HCT116 (cell line): ENCODE measurements around the gene ZNF302. TPM values are rescaled to one million over a fixed set of nuclear protein-coding genes. Genes with fewer than 3 reads are reported as not detected.

Experiments
- ATAC-seq: fragments of 200-7000 bp; cut with Tn5 transposase; 2 replicates; pipeline ENCODE4 v1.9.1; 2020; ENCODE audit warnings: mild to moderate bottlenecking, moderate library complexity
- BruUV-seq: library from RNA; stranded (reverse); fragments of 400-500 nt; replicated peaks from 2 replicates; lab custom pipeline; 2021; lab: Mats Ljungman, UMichigan
- CTCF ChIA-PET: fragments of 300-600 bp; sonication (Branson Sonifier 250); formaldehyde crosslinking; loops from one replicate; lab custom pipeline; 2021; ENCODE audit warnings: antibody characterized with exemption; lab: Charles Lee
- POLR2A ChIA-PET: fragments of 300-600, 350-600 bp; sonication (Branson Sonifier 250); formaldehyde crosslinking; loops from one replicate; lab custom pipeline; 2021; ENCODE audit warnings: antibody characterized with exemption; lab: Charles Lee
- RAD21 ChIA-PET, 2 experiments: fragments of 300-600 bp; sonication (Branson Sonifier 250); formaldehyde crosslinking; loops; one replicate each; lab custom pipeline; 2023; ENCODE audit warnings: low total read pairs in 2 of 2; ENCODE audit not compliant: uncharacterized antibody in 2 of 2, unreplicated experiment in 2 of 2, low non-redundant PET in 1 of 2; lab: Charles Lee
- DNase-seq: peaks from one replicate; pipeline ENCODE4 v3.0.0-alpha.2; 2010; ENCODE audit warnings: low read depth, low spot score
- H2AFZ ChIP-seq: fragments of 200-600 bp; shearing (Covaris generic), sonication (generic); 2 replicates; pipeline ENCODE4 v1.6.1; 2017; ENCODE audit warnings: low read depth, mixed run types, mixed read lengths, antibody characterized with exemption, low read length; ENCODE audit not compliant: poor library complexity, severe bottlenecking
- H3K27ac ChIP-seq: 2 replicates; pipeline ENCODE4 v1.5.1; 2012; ENCODE audit warnings: low read depth, low read length
- H3K27me3 ChIP-seq: fragments of 200-600 bp; sonication (generic); 2 replicates; pipeline ENCODE4 v1.6.1; 2016; ENCODE audit warnings: mixed run types, low read length, mixed read lengths; ENCODE audit not compliant: insufficient read depth
- H3K36me3 ChIP-seq, 2 experiments: fragments of 200-500 bp in 1 of 2; fragments of 200-600 bp in 1 of 2; sonication (Bioruptor generic) in 1 of 2; sonication (generic) in 1 of 2; 2 replicates each; pipeline versions ENCODE4 v1.5.1 to v1.6.1; 2014 to 2016; ENCODE audit warnings: low read length in 2 of 2, inconsistent platforms in 1 of 2, mixed read lengths in 1 of 2, mixed run types in 1 of 2; ENCODE audit not compliant: insufficient read depth in 2 of 2, control insufficient read depth in 1 of 2
- H3K4me1 ChIP-seq, 2 experiments: fragments of 200-600 bp in 1 of 2; sonication (generic) in 1 of 2; 2 replicates each; pipeline versions ENCODE4 v1.5.1 to v1.6.1; 2012 to 2017; ENCODE audit warnings: low read length in 2 of 2, inconsistent platforms in 1 of 2, mild to moderate bottlenecking in 1 of 2, mixed read lengths in 1 of 2, mixed run types in 1 of 2, moderate library complexity in 1 of 2; ENCODE audit not compliant: insufficient read depth in 2 of 2, control insufficient read depth in 1 of 2
- H3K4me2 ChIP-seq: fragments of 200-600 bp; sonication (generic); 2 replicates; pipeline ENCODE4 v1.6.1; 2017; ENCODE audit warnings: mixed run types, low read length, mixed read lengths
- H3K4me3 ChIP-seq, 2 experiments: fragments of 200-600 bp in 1 of 2; sonication (generic) in 1 of 2; replicated peaks in 1 of 2; 2 replicates each; pipeline ENCODE4 v1.5.1; 2011 to 2016; ENCODE audit warnings: low read length in 2 of 2, control low read depth in 1 of 2, low read depth in 1 of 2, mild to moderate bottlenecking in 1 of 2, mixed read lengths in 1 of 2, mixed run types in 1 of 2
- H3K79me2 ChIP-seq: fragments of 200-600 bp; sonication (generic); 2 replicates; pipeline ENCODE4 v1.6.1; 2017; ENCODE audit warnings: mild to moderate bottlenecking, mixed run types, low read length, moderate library complexity, mixed read lengths; ENCODE audit not compliant: insufficient read depth
- H3K9ac ChIP-seq: fragments of 200-600 bp; sonication (generic); 2 replicates; pipeline ENCODE4 v1.6.1; 2016; ENCODE audit warnings: low read length, mixed read lengths
- H3K9me2 ChIP-seq: fragments of 200-600 bp; sonication (generic), shearing (Covaris generic); 2 replicates; pipeline ENCODE4 v1.6.1; 2017; ENCODE audit warnings: mixed run types, mild to moderate bottlenecking, moderate library complexity; ENCODE audit not compliant: insufficient read depth
- H3K9me3 ChIP-seq, 2 experiments: fragments of 200-500 bp in 1 of 2; fragments of 200-600 bp in 1 of 2; sonication (Bioruptor generic) in 1 of 2; sonication (generic) in 1 of 2; 2 replicates each; pipeline ENCODE4 v1.6.1; 2014 to 2017; ENCODE audit warnings: low read length in 2 of 2, mixed read lengths in 2 of 2, inconsistent platforms in 1 of 2, low read depth in 1 of 2, mild to moderate bottlenecking in 1 of 2, mixed run types in 1 of 2, moderate library complexity in 1 of 2; ENCODE audit not compliant: control insufficient read depth in 1 of 2, insufficient read depth in 1 of 2
- H4K20me1 ChIP-seq: fragments of 200-600 bp; sonication (generic), shearing (Covaris generic); 2 replicates; pipeline ENCODE4 v1.6.1; 2017; ENCODE audit warnings: mixed run types, mild to moderate bottlenecking, moderate library complexity; ENCODE audit not compliant: insufficient read depth
- CEBPB ChIP-seq: IDR thresholded peaks from 2 replicates; pipeline ENCODE4 v1.6.1; 2012; ENCODE audit warnings: low read depth
- EGR1 ChIP-seq: IDR thresholded peaks from 2 replicates; pipeline ENCODE4 v1.6.1; 2012; ENCODE audit warnings: low read depth
- ELF1 ChIP-seq: IDR thresholded peaks from 2 replicates; pipeline ENCODE4 v1.6.1; 2012; ENCODE audit warnings: low read depth, borderline replicate concordance
- EZH2 ChIP-seq: fragments of 200-600 bp; sonication (generic); IDR thresholded peaks from 2 replicates; pipeline ENCODE4 v1.6.1; 2017; ENCODE audit warnings: antibody characterized with exemption, mixed run types
- FOSL1 ChIP-seq: IDR thresholded peaks from 2 replicates; pipeline ENCODE4 v1.6.1; 2012; ENCODE audit warnings: low read depth
- POLR2AphosphoS5 ChIP-seq: IDR thresholded peaks from 2 replicates; pipeline ENCODE4 v1.6.1; 2011; ENCODE audit warnings: mild to moderate bottlenecking, low read depth, low read length, moderate library complexity
- SP1 ChIP-seq: IDR thresholded peaks from 2 replicates; pipeline ENCODE4 v1.6.1; 2012; ENCODE audit warnings: low read depth
- SRF ChIP-seq: IDR thresholded peaks from 2 replicates; pipeline ENCODE4 v1.6.1; 2012; ENCODE audit warnings: low read depth
- ZNF274 ChIP-seq: fragments of 200-500 bp; sonication (Bioruptor generic); IDR thresholded peaks from 2 replicates; pipeline ENCODE4 v1.6.1; 2014; ENCODE audit warnings: mild to moderate bottlenecking, low read depth, low read length, inconsistent platforms
- intact Hi-C: fragments of 100-400 bp; cut with micrococcal nuclease; formaldehyde crosslinking; loops from 2 replicates; pipeline ENCODE4 v1.10.0; 2022
- total RNA-seq: library from RNA; stranded (reverse); gene quantifications from one replicate; pipeline ENCODE4 v1.2.1, GENCODE V29; 2021; ENCODE audit not compliant: unreplicated experiment
- TF ChIP-seq, protein P1 (sequence below): IDR thresholded peaks from 2 replicates; pipeline ENCODE4 v1.6.1; 2012
- TF ChIP-seq, protein P2 (sequence below), 3 experiments: fragments of 200-600 bp in 1 of 3; sonication (generic) in 1 of 3; IDR thresholded peaks in 2 of 3; conservative IDR thresholded peaks in 1 of 3; 2 replicates each; pipeline ENCODE4 v1.5.1; 2012 to 2017; ENCODE audit warnings: low read depth in 2 of 3, low read length in 2 of 3, antibody characterized with exemption in 1 of 3, borderline replicate concordance in 1 of 3, control low read depth in 1 of 3, mild to moderate bottlenecking in 1 of 3, mixed read lengths in 1 of 3, mixed run types in 1 of 3, moderate library complexity in 1 of 3; ENCODE audit not compliant: insufficient read depth in 1 of 3

ZNF302 gene
- total RNA-seq, 1 experiment from 2014 or later: 9.9 TPM

DNA sequence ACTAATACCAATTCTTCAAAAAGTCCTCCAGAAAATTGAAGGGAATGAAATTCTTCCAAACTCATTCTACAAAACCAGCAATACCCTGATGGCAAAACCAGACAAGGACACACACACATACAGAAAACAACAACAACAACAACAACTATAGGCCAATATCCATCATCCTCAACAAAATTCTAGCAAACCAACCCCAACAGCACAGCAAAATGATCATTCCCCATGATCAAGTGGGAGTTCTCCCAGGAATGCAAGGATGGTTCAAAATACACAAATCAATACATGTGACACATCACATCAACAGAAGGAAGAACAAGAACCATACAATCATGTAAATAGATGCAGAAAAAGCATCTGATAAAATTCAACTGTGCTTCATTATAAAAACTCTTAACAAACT is 37.9 kb downstream of the ZNF302 start:
- POLR2A ChIA-PET: no interaction called here
- no TSS peak for BruUV-seq
- DNase-seq: no peak

More for the DNA sequence above, 37.9 kb downstream of the ZNF302 start:
- Histone ChIP-seq H2AFZ (no peak overlapping the region), H3K4me2 (no peak overlapping the region), H3K4me1 (no peaks in the 10 kb centered on the region), H3K27ac (no peak overlapping the region), H3K9me3 (0 out of 4 replicates have a peak, but pooled peaks cover 0 to 4% of the 10 kb centered on the region in 2 experiments), H3K9me2 (no peaks in the 10 kb centered on the region), H3K27me3 (no peaks in the 10 kb centered on the region; the same call in 1 of the 2 replicates), H3K36me3 (no peaks in the 10 kb centered on the region), H3K4me3 (no peak overlapping the region), H3K79me2 (no peaks in the 10 kb centered on the region), H3K9ac (no peak overlapping the region), H4K20me1 (no peaks in the 10 kb centered on the region)
- TF ChIP-seq ELF1 (no peak), EGR1 (no peak), FOSL1 (no peak), SP1 (no peak), EZH2 (no peak), ZNF274 (no peak), SRF (no peak), CEBPB (no peak), POLR2AphosphoS5 (no peak)
- TF ChIP-seq, protein P1, sequence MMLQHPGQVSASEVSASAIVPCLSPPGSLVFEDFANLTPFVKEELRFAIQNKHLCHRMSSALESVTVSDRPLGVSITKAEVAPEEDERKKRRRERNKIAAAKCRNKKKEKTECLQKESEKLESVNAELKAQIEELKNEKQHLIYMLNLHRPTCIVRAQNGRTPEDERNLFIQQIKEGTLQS: no peak
- TF ChIP-seq, protein P2, sequence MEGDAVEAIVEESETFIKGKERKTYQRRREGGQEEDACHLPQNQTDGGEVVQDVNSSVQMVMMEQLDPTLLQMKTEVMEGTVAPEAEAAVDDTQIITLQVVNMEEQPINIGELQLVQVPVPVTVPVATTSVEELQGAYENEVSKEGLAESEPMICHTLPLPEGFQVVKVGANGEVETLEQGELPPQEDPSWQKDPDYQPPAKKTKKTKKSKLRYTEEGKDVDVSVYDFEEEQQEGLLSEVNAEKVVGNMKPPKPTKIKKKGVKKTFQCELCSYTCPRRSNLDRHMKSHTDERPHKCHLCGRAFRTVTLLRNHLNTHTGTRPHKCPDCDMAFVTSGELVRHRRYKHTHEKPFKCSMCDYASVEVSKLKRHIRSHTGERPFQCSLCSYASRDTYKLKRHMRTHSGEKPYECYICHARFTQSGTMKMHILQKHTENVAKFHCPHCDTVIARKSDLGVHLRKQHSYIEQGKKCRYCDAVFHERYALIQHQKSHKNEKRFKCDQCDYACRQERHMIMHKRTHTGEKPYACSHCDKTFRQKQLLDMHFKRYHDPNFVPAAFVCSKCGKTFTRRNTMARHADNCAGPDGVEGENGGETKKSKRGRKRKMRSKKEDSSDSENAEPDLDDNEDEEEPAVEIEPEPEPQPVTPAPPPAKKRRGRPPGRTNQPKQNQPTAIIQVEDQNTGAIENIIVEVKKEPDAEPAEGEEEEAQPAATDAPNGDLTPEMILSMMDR (IDR thresholded peaks at IDR 0.05 in 2 of 3, conservative IDR thresholded peaks at IDR 0.05 in 1 of 3; ENCODE audit: borderline replicate concordance in 1 of 3, insufficient read depth in 1 of 3, low read depth in 2 of 3, low read length in 2 of 3): no peak
- no peak for ATAC-seq
- intact Hi-C loops: loop anchor here (10.0 kb wide), 1 partner anchor 571 kb away; no protein-coding TSS in a partner anchor
- ChIA-PET CTCF (no interaction called here), RAD21 (no interaction called here)
